Body of pancreas (tissue), 4 donors: Measurements from ENCODE around the gene PTPN14. TPM values are rescaled to one million over a fixed set of nuclear protein-coding genes. Genes with fewer than 3 reads are reported as not detected.

Experiments used
- ATAC-seq: fragments of 150-250 bp; one replicate; pipeline ENCODE4 v1.9.1; 2016
- DNase-seq, 4 donors: peaks; one replicate each; pipeline ENCODE4 v3.0.0-alpha.2; 2019
- H3K27ac ChIP-seq, 4 donors: fragments of 200-600 bp; sonication (generic); 1 replicate in 3 of 4; 2 replicates in 1 of 4; pipeline versions ENCODE4 v1.5.1 to v1.6.1; 2016 to 2019; ENCODE audit warnings: mild to moderate bottlenecking in 1 of 4, mixed read lengths in 1 of 4, moderate library complexity in 1 of 4
- H3K27me3 ChIP-seq, 2 donors: fragments of 200-600 bp; sonication (generic); one replicate each; pipeline ENCODE4 v1.6.0; 2016; ENCODE audit warnings: mild to moderate bottlenecking in 1 of 2
- H3K36me3 ChIP-seq, 2 donors: fragments of 200-600 bp; sonication (generic); replicated peaks in 1 of 2; 2 replicates each; pipeline ENCODE4 v1.5.1; 2016; ENCODE audit warnings: low read depth in 2 of 2; ENCODE audit not compliant: insufficient read depth in 1 of 2
- H3K4me1 ChIP-seq: fragments of 200-600 bp; sonication (generic); one replicate; pipeline ENCODE4 v1.6.0; 2016
- H3K4me3 ChIP-seq, 2 donors: fragments of 200-600 bp; sonication (generic); 1 replicate in 1 of 2; 2 replicates in 1 of 2; pipeline ENCODE4 v1.5.1; 2016 to 2019
- H3K9me3 ChIP-seq, 3 donors: fragments of 200-600 bp; sonication (generic); 1 replicate in 2 of 3; 2 replicates in 1 of 3; pipeline ENCODE4 v1.5.1; 2016
- POLR2A ChIP-seq, 3 donors: fragments of 450-650 bp; IDR thresholded peaks; one replicate each; pipeline ENCODE4 v1.6.1; 2016; ENCODE audit warnings: antibody characterized with exemption in 3 of 3, mild to moderate bottlenecking in 2 of 3
- WGBS, 2 donors: methylation state at CpG; one replicate each; pipeline ENCODE4 v1.1.5; 2017; 5-methylcytosine and 5-hydroxymethylcytosine counted together
- intact Hi-C: fragments of 100-400 bp; cut with DNase I; formaldehyde crosslinking; loops from one replicate; pipeline ENCODE4 v1.15.1; 2023
- total RNA-seq, 2 donors: library from RNA; depleted of rRNA; stranded (reverse); fragments of >200 nt; gene quantifications; one replicate each; pipeline ENCODE4 v1.1.0, GENCODE V29; 2016
- TF ChIP-seq, protein P1 (sequence below), 7 experiments: fragments of 450-650 bp in 4 of 7; fragments of 200-600 bp in 3 of 7; sonication (generic) in 3 of 7; IDR thresholded peaks; one replicate each; pipeline ENCODE4 v1.5.1; 2016 to 2019; ENCODE audit warnings: antibody characterized with exemption in 7 of 7

Gene PTPN14
- total RNA-seq, 2 donors from 2014 or later, result 10.5 to 18.7 TPM

- Histone ChIP-seq H3K4me1 (no peaks in the 10 kb centered on the region), H3K27me3 (no peaks in the 10 kb centered on the region), H3K9me3 (no peaks in the 10 kb centered on the region), H3K36me3 (peaks cover 0 to 16% of the 10 kb centered on the region in 2 donors), H3K4me3 (no peak overlapping the region), H3K27ac (no peak overlapping the region)
- DNase-seq (no peak), ATAC-seq (no peak)
- no peak for TF ChIP-seq POLR2A (IDR thresholded peaks at IDR 0.05)
- TF ChIP-seq, protein P1, sequence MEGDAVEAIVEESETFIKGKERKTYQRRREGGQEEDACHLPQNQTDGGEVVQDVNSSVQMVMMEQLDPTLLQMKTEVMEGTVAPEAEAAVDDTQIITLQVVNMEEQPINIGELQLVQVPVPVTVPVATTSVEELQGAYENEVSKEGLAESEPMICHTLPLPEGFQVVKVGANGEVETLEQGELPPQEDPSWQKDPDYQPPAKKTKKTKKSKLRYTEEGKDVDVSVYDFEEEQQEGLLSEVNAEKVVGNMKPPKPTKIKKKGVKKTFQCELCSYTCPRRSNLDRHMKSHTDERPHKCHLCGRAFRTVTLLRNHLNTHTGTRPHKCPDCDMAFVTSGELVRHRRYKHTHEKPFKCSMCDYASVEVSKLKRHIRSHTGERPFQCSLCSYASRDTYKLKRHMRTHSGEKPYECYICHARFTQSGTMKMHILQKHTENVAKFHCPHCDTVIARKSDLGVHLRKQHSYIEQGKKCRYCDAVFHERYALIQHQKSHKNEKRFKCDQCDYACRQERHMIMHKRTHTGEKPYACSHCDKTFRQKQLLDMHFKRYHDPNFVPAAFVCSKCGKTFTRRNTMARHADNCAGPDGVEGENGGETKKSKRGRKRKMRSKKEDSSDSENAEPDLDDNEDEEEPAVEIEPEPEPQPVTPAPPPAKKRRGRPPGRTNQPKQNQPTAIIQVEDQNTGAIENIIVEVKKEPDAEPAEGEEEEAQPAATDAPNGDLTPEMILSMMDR (IDR thresholded peaks at IDR 0.05), result no peak
- WGBS, 2 donors, result 90 to 95% methylated on average over 1 of the region's 1 CpG
- intact Hi-C loops, result no loop called here
These were observed 166.0 kb downstream of the PTPN14 start for GRCh38 chr1:214385428-214385827.

GRCh38 chr1:214384373-214385079, 166.9 kb downstream of the PTPN14 start:
- intact Hi-C loops, result no loop called here
- 94 to 95% methylated on average over 16 to 17 of the region's 18 CpGs for WGBS, 2 donors
- Histone ChIP-seq H3K4me1 (no peaks in the 10 kb centered on the region), H3K27ac (no peak overlapping the region), H3K27me3 (no peaks in the 10 kb centered on the region), H3K36me3 (peaks cover 0 to 16% of the 10 kb centered on the region in 2 donors), H3K9me3 (no peaks in the 10 kb centered on the region), H3K4me3 (no peak overlapping the region)
- DNase-seq (no peak), ATAC-seq (no peak)
- TF ChIP-seq POLR2A (IDR thresholded peaks at IDR 0.05), result no peak
- TF ChIP-seq, protein P1 (IDR thresholded peaks at IDR 0.05), result no peak

- WGBS, 2 donors, result 95 to 96% methylated on average over 32 to 42 of the region's 45 CpGs
- H3K27me3 ChIP-seq, result no peaks in the 10 kb centered on the region
- H3K4me1 ChIP-seq, result no peaks in the 10 kb centered on the region
- ATAC-seq, result no peak
- peaks cover 0 to 18% of the 10 kb centered on the region in 2 donors for H3K36me3 ChIP-seq
- intact Hi-C loops, result no loop called here
- no peaks in the 10 kb centered on the region for H3K9me3 ChIP-seq
- H3K27ac ChIP-seq, result no peak overlapping the region
- DNase-seq, result no peak
- no peak for TF ChIP-seq POLR2A (IDR thresholded peaks at IDR 0.05)
- TF ChIP-seq, protein P1 (IDR thresholded peaks at IDR 0.05), result no peak
- H3K4me3 ChIP-seq, result no peak overlapping the region
These were observed 167.7 kb downstream of the PTPN14 start for GRCh38 chr1:214383381-214384372.

DNA sequence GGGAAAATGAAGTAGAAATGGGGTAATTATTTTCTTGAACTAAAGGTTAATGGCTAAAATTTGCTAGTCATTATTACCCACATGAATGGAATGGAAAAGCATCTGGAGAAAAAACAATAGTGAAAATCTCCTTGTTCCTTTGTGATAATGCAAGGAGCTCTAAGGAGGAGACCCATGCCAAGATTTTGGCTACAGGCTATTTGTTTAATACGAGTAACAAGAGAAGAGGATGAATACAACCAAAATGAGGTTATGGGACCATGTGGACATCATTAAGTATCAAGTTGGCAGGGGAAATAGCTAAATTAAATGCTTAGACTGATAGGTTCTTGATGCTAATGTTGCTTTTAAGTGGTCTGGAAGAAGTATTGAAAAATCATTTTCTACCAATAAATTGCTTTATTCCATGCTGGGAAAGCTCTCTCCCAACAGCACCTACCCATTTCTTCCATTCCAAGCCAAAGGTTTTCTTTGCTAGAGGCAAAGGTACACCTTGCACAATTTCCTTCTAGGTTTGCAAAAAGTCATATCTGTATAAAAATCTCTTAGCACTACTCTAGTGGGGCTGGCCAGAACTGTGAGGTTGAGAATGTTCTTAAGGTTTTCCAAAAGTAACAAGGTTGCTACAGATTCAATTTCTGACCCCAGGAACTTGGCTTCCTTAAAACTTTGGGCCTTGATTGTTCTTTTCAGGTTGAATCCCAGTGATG, 170.3 kb downstream of the PTPN14 start:
- WGBS, 2 donors, result 69 to 72% methylated on average over 1 of the region's 1 CpG
- TF ChIP-seq, protein P1 (IDR thresholded peaks at IDR 0.05), result no peak
- TF ChIP-seq POLR2A (IDR thresholded peaks at IDR 0.05), result no peak
- no peak for DNase-seq
- Histone ChIP-seq H3K36me3 (peaks cover 0 to 18% of the 10 kb centered on the region in 2 donors), H3K9me3 (no peaks in the 10 kb centered on the region), H3K27me3 (no peaks in the 10 kb centered on the region), H3K4me1 (no peaks in the 10 kb centered on the region), H3K4me3 (no peak overlapping the region), H3K27ac (no peak overlapping the region)
- intact Hi-C loops, result no loop called here
- no peak for ATAC-seq
